Central memory CD4-positive, alpha-beta T cell (primary cell): ENCODE measurements around the gene SLC35G4.
"Not testable (repeated sequence)": the region's sequence is repeated elsewhere in the genome, so short reads cannot be mapped to it uniquely, and the experiment has no call there.

Experiments
- DNase-seq: peaks from one replicate; pipeline ENCODE4 v3.0.0; 2022

Gene SLC35G4

DNA sequence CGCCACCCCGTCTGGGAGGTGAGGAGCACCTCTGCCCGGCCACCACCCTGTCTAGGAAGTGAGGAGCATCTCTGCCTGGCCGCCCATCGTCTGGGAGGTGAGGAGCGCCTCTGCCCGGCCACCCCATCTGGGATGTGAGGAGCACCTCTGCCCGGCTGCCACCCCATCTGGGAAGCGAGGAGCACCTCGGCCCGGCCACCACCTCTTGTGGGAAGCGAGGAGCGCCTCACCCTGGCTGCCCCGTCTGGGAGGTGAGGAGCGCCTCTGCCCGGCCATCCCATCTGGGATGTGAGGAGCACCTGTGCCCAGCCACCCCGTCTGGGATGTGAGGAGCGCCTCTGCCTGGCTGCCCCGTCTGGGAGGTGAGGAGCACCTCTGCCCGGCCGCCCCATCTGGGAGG is 4.6 kb downstream of the SLC35G4 start:
- not testable (repeated sequence) for DNase-seq

DNA sequence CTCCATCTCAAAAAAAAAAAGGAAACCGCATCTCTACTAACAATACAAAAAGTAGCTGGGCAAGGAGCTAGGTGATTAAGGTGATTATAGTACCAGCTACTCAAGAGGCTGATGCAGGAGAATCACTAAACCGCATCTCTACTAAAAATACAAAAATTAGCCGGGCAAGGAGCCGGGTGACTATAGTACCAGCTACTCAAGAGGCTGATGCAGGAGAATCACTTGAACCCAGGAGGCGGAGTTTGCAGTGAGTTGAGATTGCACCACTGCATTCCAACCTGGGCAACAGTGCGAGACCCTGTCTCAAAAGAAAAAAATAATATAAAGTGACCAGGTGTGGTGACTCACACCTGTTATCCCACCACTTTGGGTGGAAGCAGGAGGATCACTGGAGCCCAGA is 5.6 kb downstream of the SLC35G4 start:
- not testable (repeated sequence) for DNase-seq

- DNase-seq = not testable (repeated sequence)
Measured at GRCh38 chr18:11647310-11647709, 37.9 kb downstream of the SLC35G4 start.

- DNase-seq = not testable (repeated sequence)
Measured at GRCh38 chr18:11647804-11648203, 38.4 kb downstream of the SLC35G4 start.

DNA sequence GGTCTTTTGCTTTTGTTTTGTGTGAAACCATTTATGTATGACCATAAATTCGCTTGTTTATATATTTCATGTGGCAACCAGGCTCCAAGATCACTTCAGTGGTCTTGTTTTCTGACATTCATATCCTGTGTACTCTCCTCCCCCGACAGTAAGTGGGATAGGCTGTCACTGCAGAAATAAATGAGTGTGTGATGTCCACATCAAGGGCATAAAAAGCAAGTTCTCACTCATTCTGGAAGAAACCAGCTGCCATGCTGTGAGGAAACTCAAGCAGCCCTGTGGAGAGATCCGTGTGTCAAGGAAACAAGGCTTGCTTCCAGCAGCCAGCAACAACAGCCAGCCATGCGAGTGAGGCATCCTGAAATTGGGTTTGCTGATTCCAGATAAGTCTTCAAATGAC is 40.4 kb downstream of the SLC35G4 start:
- no peak for DNase-seq

DNA sequence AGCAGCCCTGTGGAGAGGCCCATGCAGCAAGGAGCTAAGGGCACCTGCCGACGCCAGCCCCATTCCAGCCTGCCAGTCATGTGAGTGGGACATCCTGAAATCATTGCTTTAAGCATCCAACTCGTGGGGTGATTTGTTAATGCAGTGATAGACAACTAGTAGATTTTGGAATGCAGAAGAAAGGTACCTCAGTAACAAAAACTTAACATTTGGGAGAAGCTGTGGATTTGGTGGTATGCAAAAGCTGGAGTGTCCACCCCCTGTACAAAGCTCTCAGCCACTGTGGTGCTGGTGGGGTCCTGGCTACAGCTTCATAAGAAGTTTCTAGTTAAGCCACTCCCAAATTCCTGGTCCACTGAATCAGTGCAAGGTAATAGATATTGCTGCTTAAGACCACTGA is 42.5 kb downstream of the SLC35G4 start:
- no peak for DNase-seq

GRCh38 chr18:11653521-11653920 is 44.1 kb downstream of the SLC35G4 start:
- DNase-seq = no peak

GRCh38 chr18:11654736-11655605 is 45.6 kb downstream of the SLC35G4 start:
- DNase-seq = no peak

DNA sequence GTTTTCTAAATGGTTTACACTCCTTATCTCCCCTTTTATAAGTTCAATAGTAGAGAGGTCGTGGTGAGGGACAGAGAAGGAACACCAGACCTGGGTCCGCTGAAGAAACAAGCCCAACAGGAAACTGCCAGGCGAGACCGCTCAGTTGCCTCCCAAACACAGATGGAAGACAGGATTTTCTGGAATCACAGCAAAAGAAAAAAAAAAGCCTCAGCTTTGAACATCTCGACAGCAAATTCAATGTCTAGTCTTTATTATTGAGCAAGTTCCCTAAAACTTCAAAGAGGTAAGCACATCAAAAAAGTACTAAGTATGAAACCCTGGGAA is 46.2 kb downstream of the SLC35G4 start:
- DNase-seq = no peak

DNA sequence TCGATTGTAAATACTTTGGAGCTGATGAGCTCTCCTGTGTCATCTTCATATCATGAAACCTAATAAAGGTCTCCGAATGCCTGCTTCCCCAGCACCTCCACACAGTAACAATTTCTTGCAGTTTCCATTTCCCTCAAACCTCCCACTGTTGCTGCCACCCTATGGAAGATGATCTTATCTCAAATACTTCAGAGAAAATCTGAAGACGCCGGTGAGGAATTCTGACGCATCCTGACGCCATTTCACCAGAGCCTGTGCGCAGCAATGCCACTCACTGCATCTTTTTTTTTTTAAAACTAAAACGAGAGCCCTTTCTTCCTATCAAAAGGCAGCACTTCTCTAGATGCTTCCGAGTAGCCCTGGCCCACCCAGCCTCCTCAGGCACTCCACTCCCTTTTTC is 47.8 kb downstream of the SLC35G4 start:
- DNase-seq = no peak

- no peak for DNase-seq
Measured at GRCh38 chr18:11657554-11657953, 48.2 kb downstream of the SLC35G4 start.

- DNase-seq = no peak
Measured at GRCh38 chr18:11658019-11658418, 48.6 kb downstream of the SLC35G4 start.

GRCh38 chr18:11658989-11659388 is 49.6 kb downstream of the SLC35G4 start:
- no peak for DNase-seq
